NB4 (cell line): ENCODE data around the gene NCAM1.

Source experiments
- DNase-seq: peaks from one replicate; pipeline ENCODE4 v3.0.0; 2010; ENCODE audit warnings: low read depth
- H3K4me3 ChIP-seq: one replicate; pipeline ENCODE4 v1.5.1; 2011; ENCODE audit warnings: mild to moderate bottlenecking, low read depth, low read length, moderate library complexity
- CTCF ChIP-seq: IDR thresholded peaks from one replicate; pipeline ENCODE4 v1.5.1; 2012; ENCODE audit warnings: low read depth, low read length
- MAX ChIP-seq: IDR thresholded peaks from 2 replicates; pipeline ENCODE4 v1.6.1; 2011; ENCODE audit warnings: low read depth, low read length
- MYC ChIP-seq: IDR thresholded peaks from 2 replicates; pipeline ENCODE4 v1.6.1; 2011; ENCODE audit warnings: low read depth, low read length
- POLR2A ChIP-seq: IDR thresholded peaks from 2 replicates; pipeline ENCODE4 v1.6.1; 2011; ENCODE audit warnings: mild to moderate bottlenecking; ENCODE audit not compliant: insufficient read length; ENCODE audit errors: extremely low read depth

The NCAM1 gene

GRCh38 chr11:113260541-113260940 is 299.3 kb downstream of the NCAM1 start:
- H3K4me3 ChIP-seq, result no peak overlapping the region
- TF ChIP-seq MYC (no peak), CTCF (no peak)

GRCh38 chr11:113261709-113262475 is 300.7 kb downstream of the NCAM1 start:
- no peak for TF ChIP-seq MYC
- TF ChIP-seq MAX, result no peak
- no peak for TF ChIP-seq POLR2A
- TF ChIP-seq CTCF, result no peak
- DNase-seq, result peak; percentile 13
- no peak overlapping the region for H3K4me3 ChIP-seq

More at GRCh38 chr11:113260541-113260940, 299.3 kb downstream of the NCAM1 start:
- DNase-seq, result no peak

GRCh38 chr11:113262594-113262993 is 301.4 kb downstream of the NCAM1 start:
- no peak overlapping the region for H3K4me3 ChIP-seq
- TF ChIP-seq POLR2A, result no peak
- TF ChIP-seq CTCF, result no peak
- TF ChIP-seq MAX, result no peak
- no peak for TF ChIP-seq MYC

GRCh38 chr11:113263458-113264259 is 302.4 kb downstream of the NCAM1 start:
- no peak for DNase-seq
- TF ChIP-seq MYC (no peak), MAX (no peak), POLR2A (no peak), CTCF (no peak)
- no peak overlapping the region for H3K4me3 ChIP-seq

More at GRCh38 chr11:113262594-113262993, 301.4 kb downstream of the NCAM1 start:
- DNase-seq, result no peak

GRCh38 chr11:113265362-113265761 is 304.1 kb downstream of the NCAM1 start:
- TF ChIP-seq MAX, result no peak
- no peak for TF ChIP-seq CTCF
- TF ChIP-seq MYC, result no peak
- TF ChIP-seq POLR2A, result no peak
- no peak for DNase-seq
- H3K4me3 ChIP-seq, result no peak overlapping the region
